Stomach (tissue), 9 donors: ENCODE data around the gene PGLYRP2. TPM values are rescaled to one million over a fixed set of nuclear protein-coding genes. Genes with fewer than 3 reads are reported as not detected.

ENCODE experiments used
- DNase-seq, 2 donors: peaks; one replicate each; pipeline versions ENCODE4 v3.0.0 to v3.0.0-alpha.2; 2013 to 2019
- H3K27ac ChIP-seq, 5 donors: fragments of 200-600 bp in 4 of 5; sonication (generic) in 4 of 5; one replicate each; pipeline ENCODE4 v1.5.1; 2013 to 2019; ENCODE audit warnings: mild to moderate bottlenecking in 1 of 5, moderate library complexity in 1 of 5
- H3K27me3 ChIP-seq, 3 donors: fragments of 200-600 bp; sonication (generic); one replicate each; pipeline ENCODE4 v1.5.1; 2017 to 2019; ENCODE audit warnings: mixed run types in 1 of 3
- H3K36me3 ChIP-seq, 4 donors: fragments of 200-600 bp; sonication (generic); 1 replicate in 3 of 4; 2 replicates in 1 of 4; pipeline ENCODE4 v1.5.1; 2016 to 2019
- H3K4me1 ChIP-seq, 4 donors: fragments of 200-600 bp; sonication (generic); one replicate each; pipeline ENCODE4 v1.5.1; 2016 to 2019
- H3K4me3 ChIP-seq, 4 donors: fragments of 200-600 bp; sonication (generic) in 3 of 4; one replicate each; pipeline ENCODE4 v1.5.1; 2016 to 2019; ENCODE audit warnings: mild to moderate bottlenecking in 1 of 4
- H3K9me3 ChIP-seq, 4 donors: fragments of 200-600 bp; sonication (generic); one replicate each; pipeline ENCODE4 v1.5.1; 2016 to 2019
- CTCF ChIP-seq, 7 experiments: fragments of 450-650 bp in 4 of 7; fragments of 200-600 bp in 3 of 7; sonication (generic) in 3 of 7; IDR thresholded peaks; one replicate each; pipeline ENCODE4 v1.5.1; 2016 to 2019; ENCODE audit warnings: antibody characterized with exemption in 7 of 7, control low read depth in 2 of 7, mild to moderate bottlenecking in 1 of 7
- EP300 ChIP-seq: sonication (generic); formaldehyde crosslinking; IDR thresholded peaks from one replicate; pipeline ENCODE4 v1.6.1; 2017; ENCODE audit warnings: antibody characterized with exemption
- POLR2A ChIP-seq, 4 donors: fragments of 450-650 bp; IDR thresholded peaks; one replicate each; pipeline ENCODE4 v1.6.1; 2016; ENCODE audit warnings: antibody characterized with exemption in 4 of 4, control low read depth in 2 of 4, mild to moderate bottlenecking in 1 of 4, moderate library complexity in 1 of 4
- POLR2AphosphoS5 ChIP-seq, 3 donors: sonication (generic); formaldehyde crosslinking; IDR thresholded peaks; one replicate each; pipeline ENCODE4 v1.6.1; 2016; ENCODE audit warnings: antibody characterized with exemption in 3 of 3
- WGBS, 5 donors: extraction: QIAGEN DNeasy Blood & Tissue Kit in 3 of 5; methylation state at CpG; one replicate each; pipeline versions ENCODE4 v1.1.5 to v1.1.7; 2013 to 2018; 5-methylcytosine and 5-hydroxymethylcytosine counted together
- intact Hi-C: fragments of 100-400 bp; cut with DNase I; formaldehyde crosslinking; loops from one replicate; pipeline ENCODE4 v1.15.1; 2023; ENCODE audit warnings: low total_unique reads
- polyA plus RNA-seq, 3 donors: library from polyadenylated mRNA; stranded (reverse); fragments of 200-250 nt; gene quantifications; one replicate each; pipeline ENCODE4 v1.2.3, GENCODE V29; 2013
- total RNA-seq, 5 donors: library from RNA; depleted of rRNA; stranded (reverse); fragments of >200 nt; gene quantifications; one replicate each; pipeline versions ENCODE4 v1.1.0 to v1.2.3, GENCODE V29; 2014 to 2016
- donor health status: healthy with polysubstance abuse.
- donor health status: Bipolar disorder and iron deficiency.
- donor health status: healthy.

Gene PGLYRP2
- total and polyA plus RNA-seq, 8 donors: not detected

- peak in 1 of 2 donors; percentile 31 for DNase-seq
- Histone ChIP-seq H3K9me3 (no peaks in the 10 kb centered on the region), H3K27me3 (no peaks in the 10 kb centered on the region), H3K27ac (peak overlapping the region in 1 of 5 donors; percentile 74), H3K4me3 (peak overlapping the region in 1 of 4 donors; percentile 69), H3K36me3 (peaks cover 0 to 36% (median 10%) of the 10 kb centered on the region in 4 donors), H3K4me1 (peaks cover 14 to 31% (median 25%) of the 10 kb centered on the region in 4 donors)
- WGBS, 5 donors: 52 to 64% (median 57%) methylated on average over 15 to 17 of the region's 17 CpGs
- intact Hi-C loops: no loop called here
- no peak for TF ChIP-seq POLR2AphosphoS5 (IDR thresholded peaks at IDR 0.05)
- TF ChIP-seq POLR2A (IDR thresholded peaks at IDR 0.05): no peak
Observed at GRCh38 chr19:15448044-15448777, 31.1 kb downstream of the PGLYRP2 start.

GRCh38 chr19:15447057-15447456 is 32.2 kb downstream of the PGLYRP2 start:
- 78 to 91% (median 81%) methylated on average over 4 of the region's 4 CpGs for WGBS, 5 donors
- DNase-seq: no peak
- intact Hi-C loops: no loop called here

GRCh38 chr19:15445807-15446376 is 33.4 kb downstream of the PGLYRP2 start:
- no peaks in the 10 kb centered on the region for H3K27me3 ChIP-seq
- H3K27ac ChIP-seq: no peak overlapping the region
- WGBS, 5 donors: 51 to 73% (median 59%) methylated on average over 7 of the region's 7 CpGs
- H3K36me3 ChIP-seq: peaks cover 0 to 36% (median 7%) of the 10 kb centered on the region in 4 donors
- intact Hi-C loops: no loop called here
- H3K4me3 ChIP-seq: no peak overlapping the region
- no peak for DNase-seq
- no peaks in the 10 kb centered on the region for H3K9me3 ChIP-seq
- TF ChIP-seq CTCF (IDR thresholded peaks at IDR 0.05) (no peak), EP300 (no peak), POLR2AphosphoS5 (IDR thresholded peaks at IDR 0.05) (no peak), POLR2A (IDR thresholded peaks at IDR 0.05) (no peak)
- H3K4me1 ChIP-seq: peaks cover 7 to 13% (median 10%) of the 10 kb centered on the region in 4 donors

More at GRCh38 chr19:15447057-15447456, 32.2 kb downstream of the PGLYRP2 start:
- Histone ChIP-seq H3K4me3 (no peak overlapping the region), H3K36me3 (peaks cover 0 to 36% (median 7%) of the 10 kb centered on the region in 4 donors), H3K27ac (no peak overlapping the region), H3K4me1 (peaks cover 7 to 19% (median 13%) of the 10 kb centered on the region in 4 donors), H3K9me3 (no peaks in the 10 kb centered on the region), H3K27me3 (no peaks in the 10 kb centered on the region)
- TF ChIP-seq EP300 (no peak), POLR2A (IDR thresholded peaks at IDR 0.05) (no peak), POLR2AphosphoS5 (IDR thresholded peaks at IDR 0.05) (no peak), CTCF (IDR thresholded peaks at IDR 0.05) (no peak)

- DNase-seq: no peak
- intact Hi-C loops: no loop called here
- 84 to 95% (median 85%) methylated on average over 9 of the region's 9 CpGs for WGBS, 5 donors
Observed at GRCh38 chr19:15445227-15445605, 34.1 kb downstream of the PGLYRP2 start.

More at GRCh38 chr19:15445227-15445605, 34.1 kb downstream of the PGLYRP2 start:
- Histone ChIP-seq H3K27me3 (no peaks in the 10 kb centered on the region), H3K4me1 (peaks cover 7 to 13% (median 10%) of the 10 kb centered on the region in 4 donors), H3K27ac (no peak overlapping the region), H3K9me3 (no peaks in the 10 kb centered on the region), H3K36me3 (peaks cover 0 to 42% (median 7%) of the 10 kb centered on the region in 4 donors), H3K4me3 (no peak overlapping the region)
- TF ChIP-seq POLR2AphosphoS5 (IDR thresholded peaks at IDR 0.05): no peak
- no peak for TF ChIP-seq EP300
- no peak for TF ChIP-seq POLR2A (IDR thresholded peaks at IDR 0.05)
- no peak for TF ChIP-seq CTCF (IDR thresholded peaks at IDR 0.05)
